GM19193 (cell line): ENCODE data around the gene BOLA1.

Source experiments
- POLR2A ChIP-seq: IDR thresholded peaks from 4 replicates; pipeline ENCODE4 v1.6.1; 2011; ENCODE audit not compliant: insufficient read depth, insufficient read length; ENCODE audit errors: extremely low read depth

BOLA1 gene

DNA sequence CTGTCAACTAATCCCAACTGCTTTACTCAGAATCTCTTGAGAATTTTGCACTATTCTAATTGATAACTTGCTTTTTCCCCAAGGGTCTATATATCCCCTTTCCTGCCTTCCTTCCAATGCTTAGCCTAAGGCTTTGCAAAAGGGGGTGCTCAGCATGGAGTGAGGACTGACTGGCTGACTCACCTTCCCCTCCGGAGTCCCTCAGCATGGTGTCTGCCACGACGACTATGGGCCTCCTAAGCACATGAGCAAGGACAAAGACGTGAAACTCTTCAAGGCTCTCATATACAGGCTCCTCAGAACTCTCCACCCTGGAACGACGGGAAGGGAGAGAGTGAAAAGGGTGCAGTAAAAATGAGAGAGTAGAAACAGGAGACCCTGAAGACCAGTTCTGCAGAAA, 50.5 kb downstream of the BOLA1 start:
- no peak for TF ChIP-seq POLR2A
